Parathyroid adenoma (tissue), 2 donors: ENCODE measurements around the gene PIEZO2.

Source experiments
- H2AFZ ChIP-seq: fragments of 300-600 bp; sonication (generic); one replicate; pipeline ENCODE4 v1.7.0; 2017; ENCODE audit warnings: antibody characterized with exemption, mild to moderate bottlenecking
- H3K27ac ChIP-seq: fragments of 300-600 bp; sonication (generic); one replicate; pipeline ENCODE4 v1.7.0; 2017
- H3K27me3 ChIP-seq: fragments of 300-600 bp; sonication (generic); one replicate; pipeline ENCODE4 v1.7.0; 2017; ENCODE audit warnings: low read length; ENCODE audit not compliant: control insufficient read depth, insufficient read depth
- H3K36me3 ChIP-seq: fragments of 300-600 bp; sonication (generic); one replicate; pipeline ENCODE4 v1.7.0; 2017; ENCODE audit warnings: low read length; ENCODE audit not compliant: control insufficient read depth, insufficient read depth
- H3K4me1 ChIP-seq: fragments of 300-600 bp; sonication (generic); one replicate; pipeline ENCODE4 v1.7.0; 2017; ENCODE audit warnings: control low read depth
- H3K4me2 ChIP-seq: fragments of 300-600 bp; sonication (generic); one replicate; pipeline ENCODE4 v1.7.0; 2017; ENCODE audit warnings: low read length
- H3K4me3 ChIP-seq: fragments of 300-600 bp; sonication (generic); one replicate; pipeline ENCODE4 v1.7.0; 2017; ENCODE audit warnings: low read depth, low read length
- H3K79me2 ChIP-seq: fragments of 300-600 bp; sonication (generic); one replicate; pipeline ENCODE4 v1.7.0; 2017; ENCODE audit warnings: control low read depth
- H3K9ac ChIP-seq: fragments of 300-600 bp; sonication (generic); one replicate; pipeline ENCODE4 v1.7.0; 2017; ENCODE audit warnings: mild to moderate bottlenecking
- H3K9me3 ChIP-seq: fragments of 300-600 bp; sonication (generic); one replicate; pipeline ENCODE4 v1.7.0; 2017; ENCODE audit warnings: low read length; ENCODE audit not compliant: control insufficient read depth
- CTCF ChIP-seq: fragments of 300-600 bp; sonication (generic); IDR thresholded peaks from one replicate; pipeline ENCODE4 v1.7.0; 2017; ENCODE audit warnings: antibody characterized with exemption, mild to moderate bottlenecking
- donor health status: primary hyperparathyroidism.

PIEZO2 gene

GRCh38 chr18:10770264-10770663, 379.1 kb downstream of the PIEZO2 start:
- Histone ChIP-seq H3K27ac (no peak overlapping the region), H3K4me1 (no peaks in the 10 kb centered on the region), H3K27me3 (no peaks in the 10 kb centered on the region), H3K4me3 (no peak overlapping the region), H3K9me3 (no peaks in the 10 kb centered on the region), H3K9ac (no peak overlapping the region), H2AFZ (no peak overlapping the region), H3K36me3 (no peaks in the 10 kb centered on the region), H3K4me2 (no peak overlapping the region), H3K79me2 (no peaks in the 10 kb centered on the region)
- no peak for TF ChIP-seq CTCF

- no peak overlapping the region for H2AFZ ChIP-seq
- no peak overlapping the region for H3K27ac ChIP-seq
- H3K9ac ChIP-seq: no peak overlapping the region
- H3K4me2 ChIP-seq: no peak overlapping the region
- no peaks in the 10 kb centered on the region for H3K9me3 ChIP-seq
- H3K4me1 ChIP-seq: no peaks in the 10 kb centered on the region
- no peaks in the 10 kb centered on the region for H3K36me3 ChIP-seq
- TF ChIP-seq CTCF: no peak
- H3K27me3 ChIP-seq: no peaks in the 10 kb centered on the region
- H3K79me2 ChIP-seq: no peaks in the 10 kb centered on the region
- no peak overlapping the region for H3K4me3 ChIP-seq
Observed at GRCh38 chr18:10768221-10768620, 381.1 kb downstream of the PIEZO2 start.

- no peak overlapping the region for H3K4me2 ChIP-seq
- H2AFZ ChIP-seq: no peak overlapping the region
- H3K27ac ChIP-seq: no peak overlapping the region
- H3K27me3 ChIP-seq: no peaks in the 10 kb centered on the region
- H3K79me2 ChIP-seq: no peaks in the 10 kb centered on the region
- no peaks in the 10 kb centered on the region for H3K9me3 ChIP-seq
- H3K36me3 ChIP-seq: no peaks in the 10 kb centered on the region
- no peaks in the 10 kb centered on the region for H3K4me1 ChIP-seq
- H3K4me3 ChIP-seq: no peak overlapping the region
- no peak for TF ChIP-seq CTCF
- H3K9ac ChIP-seq: no peak overlapping the region
Observed at GRCh38 chr18:10767658-10768057, 381.7 kb downstream of the PIEZO2 start.

GRCh38 chr18:10760986-10761385, 388.4 kb downstream of the PIEZO2 start:
- no peak for TF ChIP-seq CTCF
- H3K79me2 ChIP-seq: no peaks in the 10 kb centered on the region
- no peaks in the 10 kb centered on the region for H3K4me1 ChIP-seq
- no peaks in the 10 kb centered on the region for H3K27me3 ChIP-seq
- no peak overlapping the region for H3K4me2 ChIP-seq
- H3K4me3 ChIP-seq: no peak overlapping the region
- H3K9ac ChIP-seq: no peak overlapping the region
- no peaks in the 10 kb centered on the region for H3K9me3 ChIP-seq
- no peak overlapping the region for H3K27ac ChIP-seq
- H2AFZ ChIP-seq: no peak overlapping the region
- H3K36me3 ChIP-seq: no peaks in the 10 kb centered on the region

- Histone ChIP-seq H3K4me1 (no peaks in the 10 kb centered on the region), H2AFZ (no peak overlapping the region), H3K27ac (no peak overlapping the region), H3K9me3 (no peaks in the 10 kb centered on the region), H3K79me2 (no peaks in the 10 kb centered on the region), H3K4me2 (no peak overlapping the region), H3K36me3 (no peaks in the 10 kb centered on the region), H3K4me3 (no peak overlapping the region), H3K9ac (no peak overlapping the region), H3K27me3 (no peaks in the 10 kb centered on the region)
- TF ChIP-seq CTCF: no peak
Observed at GRCh38 chr18:10759241-10759640, 390.1 kb downstream of the PIEZO2 start.
